ENCODE data around the gene NAGPA. TPM values are rescaled to one million over a fixed set of nuclear protein-coding genes. Genes with fewer than 3 reads are reported as not detected.
"Not testable (repeated sequence)": the region's sequence is repeated elsewhere in the genome, so short reads cannot be mapped to it uniquely, and the experiment has no call there.

NAGPA gene
- total and polyA plus RNA-seq, 10 of the 15 experiments (the other 5 are each of a cell fraction or from before 2014, with no cell fraction given) = 0.03 to 11.6 (median 6.6) TPM

- intact Hi-C loops (cut with micrococcal nuclease; ENCODE audit: unreplicated experiment) (no loop called here), in situ Hi-C loops (cut with MboI) (no loop called here)
- 15% methylated on average over 2 of the region's 2 CpGs for WGBS (ENCODE audit: insufficient coverage, insufficient replicate concordance, low lambda C conversion rate, missing lambda C conversion rate)
- ChIA-PET SMC1A (ENCODE audit: uncharacterized antibody, unreplicated experiment) (no interaction called here), POLR2A (no interaction called here), RAD21 (ENCODE audit: unreplicated experiment) (no interaction called here), CTCF (no interaction called here)
- H3K9ac ChIP-seq (ENCODE audit: control insufficient read depth, insufficient read depth, low read length) = no peak overlapping the region
- H3K27ac ChIP-seq (ENCODE audit: control insufficient read depth, insufficient read depth) = no peak overlapping the region
- H2AFZ ChIP-seq (ENCODE audit: control insufficient read depth, low read depth, low read length) = no peak overlapping the region
- H3K4me3 ChIP-seq = no peak overlapping the region
- ATAC-seq (no peak), FAIRE-seq (no peak), DNase-seq (ENCODE audit: low read depth, low spot score) (no peak)
- no peaks in the 10 kb centered on the region for H3K79me2 ChIP-seq (ENCODE audit: control insufficient read depth, insufficient read depth, low read length)
- no peaks in the 10 kb centered on the region for H3K36me3 ChIP-seq (ENCODE audit: control insufficient read depth in 2 of 2, insufficient read depth in 2 of 2, low read length in 1 of 2)
- no peaks in the 10 kb centered on the region; the same call in 1 of the 3 replicates for H3K9me3 ChIP-seq (replicated peaks; ENCODE audit: control insufficient read depth, insufficient read depth, low read length)
- no peaks in the 10 kb centered on the region for H3K27me3 ChIP-seq (replicated peaks in 1 of 2; ENCODE audit: control insufficient read depth in 2 of 2, insufficient read depth in 2 of 2, low read length in 1 of 2)
- no peaks in the 10 kb centered on the region for H4K20me1 ChIP-seq (ENCODE audit: control insufficient read depth, insufficient read depth)
- H3K4me2 ChIP-seq (ENCODE audit: control insufficient read depth, insufficient read depth) = no peak overlapping the region
- no peak for TF ChIP-seq ZZZ3 (IDR thresholded peaks at IDR 0.05; ENCODE audit: control insufficient read depth, insufficient read length, low read depth)
- no peak for TF ChIP-seq ZNF24 (IDR thresholded peaks at IDR 0.05)
- peaks cover 10% of the 10 kb centered on the region for H3K4me1 ChIP-seq (ENCODE audit: control insufficient read depth, insufficient read depth, low read length)
- BruUV-seq (replicated peaks) = no TSS peak
Measured at GRCh38 chr16:5046914-5047313, 13.2 kb upstream of the NAGPA start.

DNA sequence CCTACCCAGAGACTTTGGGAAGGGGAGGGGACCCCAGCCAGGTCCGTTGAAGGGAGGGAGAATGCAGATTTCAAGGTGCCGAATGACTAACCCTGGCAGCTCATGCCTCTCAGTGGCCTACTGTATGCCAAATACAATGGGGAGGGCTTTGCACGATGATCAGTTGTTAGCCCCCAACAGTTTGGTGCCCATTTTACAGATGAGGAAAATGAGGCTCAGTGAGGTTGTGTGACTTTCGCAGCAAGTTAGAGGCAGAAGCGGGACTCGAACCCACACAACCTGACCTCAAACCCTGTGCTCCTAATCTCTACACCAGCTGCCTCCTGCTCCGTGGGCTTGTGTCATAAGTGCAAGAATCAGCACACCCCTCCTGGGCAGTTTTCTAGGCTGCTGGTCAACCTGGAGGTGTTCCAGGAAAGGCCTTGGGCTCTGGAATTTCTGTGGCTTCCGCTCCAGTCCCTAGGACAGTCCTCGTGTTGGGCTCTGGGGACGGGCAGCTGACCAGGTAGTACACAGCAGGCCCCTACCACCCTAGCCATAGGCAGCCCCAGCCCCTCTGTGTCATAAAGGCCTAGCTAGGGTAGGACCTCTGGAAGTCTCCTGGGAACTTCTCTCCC, 11.9 kb upstream of the NAGPA start:
- Histone ChIP-seq H3K36me3 (ENCODE audit: control insufficient read depth in 2 of 2, insufficient read depth in 2 of 2, low read length in 1 of 2) (no peaks in the 10 kb centered on the region), H3K4me2 (ENCODE audit: control insufficient read depth, insufficient read depth) (no peak overlapping the region), H3K4me3 (no peak overlapping the region), H3K79me2 (ENCODE audit: control insufficient read depth, insufficient read depth, low read length) (no peaks in the 10 kb centered on the region), H4K20me1 (ENCODE audit: control insufficient read depth, insufficient read depth) (no peaks in the 10 kb centered on the region), H3K9ac (ENCODE audit: control insufficient read depth, insufficient read depth, low read length) (no peak overlapping the region), H2AFZ (ENCODE audit: control insufficient read depth, low read depth, low read length) (no peak overlapping the region), H3K27ac (ENCODE audit: control insufficient read depth, insufficient read depth) (no peak overlapping the region), H3K9me3 (replicated peaks; ENCODE audit: control insufficient read depth, insufficient read depth, low read length) (no peaks in the 10 kb centered on the region; the same call in 1 of the 3 replicates), H3K27me3 (replicated peaks in 1 of 2; ENCODE audit: control insufficient read depth in 2 of 2, insufficient read depth in 2 of 2, low read length in 1 of 2) (no peaks in the 10 kb centered on the region), H3K4me1 (ENCODE audit: control insufficient read depth, insufficient read depth, low read length) (peaks cover 23% of the 10 kb centered on the region)
- DNase-seq (ENCODE audit: low read depth, low spot score) (no peak), FAIRE-seq (no peak), ATAC-seq (no peak)
- POLR2A ChIA-PET = no interaction called here
- no TSS peak for BruUV-seq (replicated peaks)
- RAD21 ChIA-PET (ENCODE audit: unreplicated experiment) = no interaction called here
- WGBS (ENCODE audit: insufficient coverage, insufficient replicate concordance, low lambda C conversion rate, missing lambda C conversion rate) = 48% methylated on average over 10 of the region's 10 CpGs
- CTCF ChIA-PET = interaction anchor here (1.5 to 1.6 kb wide), 2 partner anchors 11 to 39 kb away, joined by 3 to 4 read pairs; no protein-coding TSS in a partner anchor
- TF ChIP-seq STAT3 (IDR thresholded peaks at IDR 0.05; ENCODE audit: low read depth, low read length) (no peak), CBX3 (IDR thresholded peaks at IDR 0.05; ENCODE audit: borderline replicate concordance, low read depth) (no peak), JUNB (IDR thresholded peaks at IDR 0.05) (no peak), POU2F2 (IDR thresholded peaks at IDR 0.05; ENCODE audit: borderline replicate concordance, low read depth, low read length) (no peak), LARP7 (IDR thresholded peaks at IDR 0.05) (no peak)
- TF ChIP-seq, protein P1, sequence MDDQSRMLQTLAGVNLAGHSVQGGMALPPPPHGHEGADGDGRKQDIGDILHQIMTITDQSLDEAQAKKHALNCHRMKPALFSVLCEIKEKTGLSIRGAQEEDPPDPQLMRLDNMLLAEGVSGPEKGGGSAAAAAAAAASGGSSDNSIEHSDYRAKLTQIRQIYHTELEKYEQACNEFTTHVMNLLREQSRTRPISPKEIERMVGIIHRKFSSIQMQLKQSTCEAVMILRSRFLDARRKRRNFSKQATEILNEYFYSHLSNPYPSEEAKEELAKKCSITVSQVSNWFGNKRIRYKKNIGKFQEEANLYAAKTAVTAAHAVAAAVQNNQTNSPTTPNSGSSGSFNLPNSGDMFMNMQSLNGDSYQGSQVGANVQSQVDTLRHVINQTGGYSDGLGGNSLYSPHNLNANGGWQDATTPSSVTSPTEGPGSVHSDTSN (IDR thresholded peaks at IDR 0.05; ENCODE audit: insufficient replicate concordance, low read depth, low read length) = no peak
- in situ Hi-C loops (cut with MboI) = no loop called here
- intact Hi-C loops (cut with micrococcal nuclease; ENCODE audit: unreplicated experiment) = no loop called here
- SMC1A ChIA-PET (ENCODE audit: uncharacterized antibody, unreplicated experiment) = interaction anchor here (1.1 kb wide), 1 partner anchor 30 kb away, joined by 3 read pairs; no protein-coding TSS in a partner anchor

DNA sequence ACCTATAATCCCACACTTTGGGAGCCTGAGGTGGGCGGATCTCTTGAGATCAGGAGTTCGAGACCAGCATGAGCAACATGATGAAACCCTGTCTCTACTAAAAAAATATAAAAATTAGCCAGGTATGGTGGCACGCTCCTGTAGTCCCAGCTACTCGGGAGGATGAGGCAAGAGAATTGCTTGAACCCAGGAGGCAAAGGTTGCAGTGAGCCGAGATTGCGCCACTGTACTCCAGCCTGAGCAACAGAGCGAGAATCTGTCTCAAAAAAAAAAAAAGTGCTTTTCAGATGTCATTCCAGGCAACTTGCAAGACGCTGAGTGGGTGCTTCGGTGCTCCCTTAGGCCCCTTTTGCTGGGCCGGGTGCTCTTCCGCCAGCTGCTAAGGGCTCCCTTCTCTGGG, 10.8 kb upstream of the NAGPA start:
- ATAC-seq; H3K4me2 ChIP-seq (ENCODE audit: control insufficient read depth, insufficient read depth); H4K20me1 ChIP-seq (ENCODE audit: control insufficient read depth, insufficient read depth); H3K27me3 ChIP-seq (replicated peaks in 1 of 2; ENCODE audit: control insufficient read depth in 2 of 2, insufficient read depth in 2 of 2, low read length in 1 of 2); H3K36me3 ChIP-seq (ENCODE audit: control insufficient read depth in 2 of 2, insufficient read depth in 2 of 2, low read length in 1 of 2); BruUV-seq (replicated peaks); H3K9me3 ChIP-seq (replicated peaks; ENCODE audit: control insufficient read depth, insufficient read depth, low read length); RAD21 ChIA-PET (ENCODE audit: unreplicated experiment); DNase-seq (ENCODE audit: low read depth, low spot score); H2AFZ ChIP-seq (ENCODE audit: control insufficient read depth, low read depth, low read length); H3K4me3 ChIP-seq; in situ Hi-C loops (cut with MboI); FAIRE-seq; intact Hi-C loops (cut with micrococcal nuclease; ENCODE audit: unreplicated experiment); H3K79me2 ChIP-seq (ENCODE audit: control insufficient read depth, insufficient read depth, low read length); H3K9ac ChIP-seq (ENCODE audit: control insufficient read depth, insufficient read depth, low read length); H3K27ac ChIP-seq (ENCODE audit: control insufficient read depth, insufficient read depth): not testable (repeated sequence)
- SMC1A ChIA-PET (ENCODE audit: uncharacterized antibody, unreplicated experiment) = interaction anchor here (1.1 kb wide), 1 partner anchor 31 kb away, joined by 3 read pairs; no protein-coding TSS in a partner anchor
- WGBS (ENCODE audit: insufficient coverage, insufficient replicate concordance, low lambda C conversion rate, missing lambda C conversion rate) = 63% methylated on average over 10 of the region's 11 CpGs
- POLR2A ChIA-PET = interaction anchor here (0.5 to 1.2 kb wide), 2 partner anchors 11 kb away, joined by 3 read pairs; partner anchors contain the start of gene NAGPA
- H3K4me1 ChIP-seq (ENCODE audit: control insufficient read depth, insufficient read depth, low read length) = peaks cover 26% of the 10 kb centered on the region
- CTCF ChIA-PET = interaction anchor here (1.6 kb wide), 1 partner anchor 12 kb away, joined by 4 read pairs; no protein-coding TSS in a partner anchor

Data from GM12878 (cell line).